SIG-M5 (cell line): ENCODE results near the gene SERINC5.
"Not testable (repeated sequence)": the region's sequence is repeated elsewhere in the genome, so short reads cannot be mapped to it uniquely, and the experiment has no call there.

Source experiments
- DNase-seq: peaks from one replicate; lab custom pipeline; 2025; lab: John Stamatoyannopoulos, UW

Gene SERINC5

GRCh38 chr5:80255811-80256712, at the start of gene SERINC5:
Gene SERINC5, minus strand, starts transcription at chr5:80256048. Its CDS starts 126 bp downstream, at chr5:80255922.
- DNase-seq: peak; percentile 21

- no peak for DNase-seq
Observed at GRCh38 chr5:80302636-80303035, 46.8 kb upstream of the SERINC5 start.

GRCh38 chr5:80301342-80301741, 45.5 kb upstream of the SERINC5 start:
- not testable (repeated sequence) for DNase-seq

- DNase-seq: not testable (repeated sequence)
Observed at GRCh38 chr5:80300796-80301195, 44.9 kb upstream of the SERINC5 start.

GRCh38 chr5:80300125-80300524, 44.3 kb upstream of the SERINC5 start:
- no peak for DNase-seq

- no peak for DNase-seq
Observed at GRCh38 chr5:80299601-80300000, 43.8 kb upstream of the SERINC5 start.

- no peak for DNase-seq
Observed at GRCh38 chr5:80296121-80296520, 40.3 kb upstream of the SERINC5 start.

GRCh38 chr5:80291761-80292160, 35.9 kb upstream of the SERINC5 start:
- no peak for DNase-seq

- no peak for DNase-seq
Observed at GRCh38 chr5:80289320-80289719, 33.5 kb upstream of the SERINC5 start.

- DNase-seq: no peak
Observed at GRCh38 chr5:80288177-80288576, 32.3 kb upstream of the SERINC5 start.

GRCh38 chr5:80284720-80285119, 28.9 kb upstream of the SERINC5 start:
- DNase-seq: no peak

- no peak for DNase-seq
Observed at GRCh38 chr5:80283360-80283759, 27.5 kb upstream of the SERINC5 start.

GRCh38 chr5:80282054-80282453, 26.2 kb upstream of the SERINC5 start:
- no peak for DNase-seq

GRCh38 chr5:80277191-80277590, 21.3 kb upstream of the SERINC5 start:
- no peak for DNase-seq

- no peak for DNase-seq
Observed at GRCh38 chr5:80276186-80276585, 20.3 kb upstream of the SERINC5 start.

- DNase-seq: no peak
Observed at GRCh38 chr5:80275347-80275746, 19.5 kb upstream of the SERINC5 start.

- not testable (repeated sequence) for DNase-seq
Observed at GRCh38 chr5:80270543-80270942, 14.7 kb upstream of the SERINC5 start.

GRCh38 chr5:80269991-80270438, 14.2 kb upstream of the SERINC5 start:
- DNase-seq: no peak

- no peak for DNase-seq
Observed at GRCh38 chr5:80268916-80269315, 13.1 kb upstream of the SERINC5 start.

- no peak for DNase-seq
Observed at GRCh38 chr5:80266566-80266965, 10.7 kb upstream of the SERINC5 start.

GRCh38 chr5:80260461-80260860, 4.6 kb upstream of the SERINC5 start:
- DNase-seq: no peak

- DNase-seq: no peak
Observed at GRCh38 chr5:80259511-80260203, 3.8 kb upstream of the SERINC5 start.

- no peak for DNase-seq
Observed at GRCh38 chr5:80255431-80255810, 427 bp downstream of the SERINC5 start.
